Epidermal melanocyte (primary cell): Measurements from ENCODE around the gene POU4F2.
A peak's percentile ranks its signal among the peaks of the same experiment; 100 is the strongest.

Source experiments
- DNase-seq: peaks from one replicate; pipeline ENCODE4 v3.0.0; 2011; ENCODE audit warnings: low spot score; ENCODE audit not compliant: insufficient read length

POU4F2 gene, protein sequence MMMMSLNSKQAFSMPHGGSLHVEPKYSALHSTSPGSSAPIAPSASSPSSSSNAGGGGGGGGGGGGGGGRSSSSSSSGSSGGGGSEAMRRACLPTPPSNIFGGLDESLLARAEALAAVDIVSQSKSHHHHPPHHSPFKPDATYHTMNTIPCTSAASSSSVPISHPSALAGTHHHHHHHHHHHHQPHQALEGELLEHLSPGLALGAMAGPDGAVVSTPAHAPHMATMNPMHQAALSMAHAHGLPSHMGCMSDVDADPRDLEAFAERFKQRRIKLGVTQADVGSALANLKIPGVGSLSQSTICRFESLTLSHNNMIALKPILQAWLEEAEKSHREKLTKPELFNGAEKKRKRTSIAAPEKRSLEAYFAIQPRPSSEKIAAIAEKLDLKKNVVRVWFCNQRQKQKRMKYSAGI

DNA sequence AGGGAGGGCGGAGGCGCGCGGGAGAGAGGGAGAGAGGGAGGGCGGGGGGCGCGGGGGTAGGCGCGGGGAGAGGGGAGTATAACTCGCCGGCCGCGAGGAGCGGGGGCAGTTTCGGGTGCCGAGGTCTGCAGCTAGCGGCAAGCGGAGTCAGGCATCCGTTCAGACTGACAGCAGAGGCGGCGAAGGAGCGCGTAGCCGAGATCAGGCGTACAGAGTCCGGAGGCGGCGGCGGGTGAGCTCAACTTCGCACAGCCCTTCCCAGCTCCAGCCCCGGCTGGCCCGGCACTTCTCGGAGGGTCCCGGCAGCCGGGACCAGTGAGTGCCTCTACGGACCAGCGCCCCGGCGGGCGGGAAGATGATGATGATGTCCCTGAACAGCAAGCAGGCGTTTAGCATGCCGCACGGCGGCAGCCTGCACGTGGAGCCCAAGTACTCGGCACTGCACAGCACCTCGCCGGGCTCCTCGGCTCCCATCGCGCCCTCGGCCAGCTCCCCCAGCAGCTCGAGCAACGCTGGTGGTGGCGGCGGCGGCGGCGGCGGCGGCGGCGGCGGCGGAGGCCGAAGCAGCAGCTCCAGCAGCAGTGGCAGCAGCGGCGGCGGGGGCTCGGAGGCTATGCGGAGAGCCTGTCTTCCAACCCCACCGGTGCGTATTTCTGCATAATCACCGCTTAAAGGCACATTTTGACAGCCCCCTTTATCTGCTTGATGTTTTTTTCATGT, at the start of gene POU4F2:
POU4F2 (plus strand) TSS at position 108 of the 720 bp plus-strand sequence; CDS start at position 356, 248 bp downstream.
- no peak for DNase-seq

DNA sequence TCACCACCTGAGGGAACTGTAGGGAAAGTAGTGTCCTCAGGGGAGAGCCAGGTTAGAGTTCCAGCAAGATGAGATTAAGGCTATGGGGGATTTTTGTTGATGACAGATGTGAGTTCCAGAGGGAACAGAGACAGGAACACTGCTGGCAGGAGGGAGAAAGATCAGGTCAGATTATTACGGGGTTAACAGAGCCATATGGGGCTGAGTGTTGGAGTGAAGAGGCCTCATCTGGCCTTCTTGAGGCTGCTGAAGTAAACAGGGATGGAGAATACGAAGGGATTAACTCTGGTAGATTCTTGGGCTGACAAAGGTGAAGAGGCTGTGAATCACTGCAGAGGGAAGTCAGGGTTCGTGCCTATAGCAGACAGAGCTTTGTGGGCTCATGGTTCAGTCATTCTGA, 47.9 kb upstream of the POU4F2 start:
- no peak for DNase-seq

DNA sequence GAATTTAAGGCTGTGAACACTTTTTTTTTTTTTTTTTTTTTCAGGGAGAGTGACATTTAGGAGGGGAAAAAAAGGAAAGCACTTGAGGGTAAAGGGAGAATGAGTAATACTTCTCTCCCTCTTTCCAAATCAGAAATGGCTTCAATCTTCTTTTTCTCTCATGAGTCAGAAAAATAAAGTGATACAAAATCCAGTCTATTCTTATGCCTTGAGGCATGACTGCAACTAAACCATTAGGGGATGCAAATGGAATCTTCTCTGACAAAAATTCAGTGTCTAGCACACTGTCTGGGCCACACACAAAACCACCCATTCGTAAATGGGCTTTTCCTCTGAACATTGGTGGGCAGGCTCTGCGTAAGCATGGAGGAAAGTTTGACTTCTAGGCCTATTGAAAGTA, 46.7 kb upstream of the POU4F2 start:
- no peak for DNase-seq

DNA sequence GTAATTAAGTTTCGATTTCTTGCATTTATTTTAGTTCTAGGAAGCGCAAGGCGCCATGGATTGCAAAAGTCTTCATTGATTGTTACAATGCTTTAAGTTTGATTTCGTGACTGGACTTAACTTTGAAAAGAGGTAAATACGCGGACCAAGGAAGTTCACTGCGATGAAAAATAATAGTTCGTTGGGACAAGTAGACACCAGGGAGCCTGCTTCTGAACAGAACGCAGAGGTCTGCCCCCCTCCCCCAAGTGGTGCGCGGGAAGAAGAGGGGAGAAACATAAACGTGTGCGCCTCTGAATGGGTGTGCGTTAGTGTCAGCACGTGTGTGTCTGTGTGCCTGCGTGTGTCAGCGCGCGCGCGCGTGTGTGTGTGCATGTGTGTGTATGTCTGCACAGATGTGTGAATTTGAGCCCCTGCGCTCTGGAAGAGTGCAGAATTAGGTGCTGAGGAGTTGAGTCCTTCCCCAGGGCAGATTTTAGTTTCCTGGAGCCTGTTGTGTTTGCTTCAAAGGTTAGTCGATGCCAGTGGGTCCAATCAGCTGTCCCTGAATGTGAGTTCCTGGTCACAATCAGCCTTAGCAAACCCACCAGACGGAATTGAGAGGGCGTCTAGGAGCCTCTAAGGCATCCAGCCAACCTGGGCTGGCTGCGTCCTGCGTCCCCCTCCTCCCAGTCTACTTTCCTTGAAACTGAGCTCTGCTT, 5.8 kb upstream of the POU4F2 start:
- no peak for DNase-seq

DNA sequence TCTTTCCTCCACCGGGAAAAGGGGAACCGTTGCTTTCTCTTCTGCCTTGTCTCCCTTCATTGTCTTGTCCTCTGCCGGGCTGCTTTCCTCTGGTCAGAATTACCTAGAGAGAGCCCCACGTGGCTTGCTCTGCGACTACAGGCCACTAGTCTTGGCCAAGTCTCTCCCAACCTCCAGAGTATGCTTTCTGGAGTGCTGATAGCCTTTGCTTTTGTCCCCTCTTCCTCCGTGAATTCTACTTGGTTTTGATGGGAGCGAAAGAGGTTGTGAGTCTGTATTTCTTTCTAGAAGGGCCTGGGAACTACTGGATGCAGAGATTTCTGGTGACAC, 5.3 kb upstream of the POU4F2 start:
- DNase-seq = no peak

DNA sequence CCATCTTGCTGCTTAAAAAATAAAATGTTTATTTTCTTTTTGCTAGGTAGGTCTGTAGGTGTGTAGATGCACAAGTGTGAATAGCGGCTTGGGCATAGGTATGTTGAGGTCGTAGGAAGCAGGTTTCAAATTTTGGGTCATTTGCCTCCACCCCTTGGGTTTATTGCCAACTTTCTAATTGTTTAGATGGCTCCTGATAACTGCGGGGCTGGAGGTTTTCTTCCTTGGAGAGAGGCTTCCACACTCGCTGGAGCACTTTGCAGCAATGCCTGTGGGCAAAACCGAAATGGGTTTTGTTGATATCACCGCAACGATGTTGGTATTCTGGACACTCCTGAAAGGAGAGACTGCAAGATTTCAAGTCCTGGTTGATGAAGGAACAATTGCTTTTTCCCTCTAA, 3.9 kb upstream of the POU4F2 start:
- no peak for DNase-seq

DNA sequence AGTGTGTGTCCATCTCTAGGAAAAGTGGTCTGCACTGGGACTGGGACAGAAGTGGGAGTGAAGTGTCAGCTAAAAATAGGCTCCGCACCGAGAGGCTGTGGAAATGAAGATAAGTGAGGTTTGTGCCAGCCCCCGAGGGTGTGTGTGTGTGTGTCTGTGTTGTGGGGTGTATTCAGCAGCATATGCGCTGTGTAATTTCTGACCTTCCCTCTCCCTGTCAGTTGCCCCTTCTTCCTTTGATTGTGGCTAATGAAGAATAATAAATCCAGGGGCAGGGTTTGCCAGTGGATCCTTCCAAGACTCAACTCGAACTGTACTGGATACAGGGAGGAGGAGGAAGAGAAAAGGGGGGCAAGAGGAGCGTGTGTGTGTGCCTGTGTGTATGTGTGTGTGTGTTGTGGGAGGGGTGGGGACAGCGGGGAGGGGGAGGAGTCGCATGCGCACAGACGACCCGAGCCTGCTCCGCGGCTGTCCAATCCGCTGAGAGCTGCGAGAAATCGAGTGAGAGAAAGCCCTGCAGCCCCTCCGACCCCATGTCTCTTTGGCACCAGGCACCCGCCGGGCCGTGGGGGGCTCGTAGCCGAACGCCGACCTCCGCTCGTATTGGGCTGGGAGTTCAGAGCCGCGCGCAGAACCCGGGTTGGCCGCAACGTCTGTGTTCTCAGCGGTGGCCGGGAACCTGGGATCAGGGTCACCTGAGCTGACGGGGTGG, 916 bp upstream of the POU4F2 start:
- no peak for DNase-seq

DNA sequence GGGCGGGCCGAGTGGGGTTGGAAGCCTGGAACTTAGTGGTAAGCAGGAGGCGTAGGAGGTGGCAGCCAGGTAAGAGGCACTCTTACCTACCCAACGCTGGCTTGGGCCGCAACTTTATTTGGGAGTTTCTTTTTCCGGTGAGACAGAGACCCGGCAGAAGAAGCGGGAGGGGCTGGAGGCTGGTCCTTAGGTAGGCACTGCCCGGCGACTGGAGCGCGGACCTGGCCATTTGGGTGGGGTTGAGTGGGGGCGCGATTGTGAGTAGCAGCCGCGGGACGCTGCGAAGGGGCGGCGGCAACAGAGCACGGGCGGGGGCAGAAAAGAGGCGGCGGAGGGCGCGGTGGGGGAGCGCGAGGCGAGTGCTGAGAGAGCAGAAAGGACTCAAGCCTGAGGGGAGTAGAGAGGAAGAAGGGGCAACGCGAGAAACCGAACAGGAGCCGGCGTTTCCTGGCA, 334 bp upstream of the POU4F2 start:
- DNase-seq = no peak

DNA sequence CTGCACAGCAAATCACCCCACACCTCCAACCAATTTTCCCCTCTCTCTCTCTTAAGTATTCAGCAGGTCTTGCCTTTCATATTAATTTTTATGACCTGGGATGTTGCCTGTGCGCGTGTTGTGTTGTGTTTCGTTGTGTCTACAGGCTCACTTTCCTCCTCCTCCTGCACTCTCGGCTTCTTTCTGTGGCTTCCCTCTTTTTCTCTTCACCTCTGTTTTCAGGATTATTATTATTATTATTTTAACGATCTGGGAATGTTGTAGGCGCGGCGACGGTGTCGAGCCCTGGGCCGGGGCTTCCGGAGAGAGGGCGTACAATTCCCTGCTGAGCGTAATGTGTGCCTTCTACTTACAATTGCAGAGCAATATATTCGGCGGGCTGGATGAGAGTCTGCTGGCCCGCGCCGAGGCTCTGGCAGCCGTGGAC, 826 bp downstream of the POU4F2 start:
- DNase-seq = no peak

DNA sequence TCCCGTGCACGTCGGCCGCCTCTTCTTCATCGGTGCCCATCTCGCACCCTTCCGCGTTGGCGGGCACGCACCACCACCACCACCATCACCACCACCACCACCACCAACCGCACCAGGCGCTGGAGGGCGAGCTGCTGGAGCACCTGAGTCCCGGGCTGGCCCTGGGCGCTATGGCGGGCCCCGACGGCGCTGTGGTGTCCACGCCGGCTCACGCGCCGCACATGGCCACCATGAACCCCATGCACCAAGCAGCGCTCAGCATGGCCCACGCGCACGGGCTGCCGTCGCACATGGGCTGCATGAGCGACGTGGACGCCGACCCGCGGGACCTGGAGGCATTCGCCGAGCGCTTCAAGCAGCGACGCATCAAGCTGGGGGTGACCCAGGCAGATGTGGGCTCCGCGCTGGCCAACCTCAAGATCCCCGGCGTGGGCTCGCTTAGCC, 1.4 kb downstream of the POU4F2 start:
- no peak for DNase-seq

DNA sequence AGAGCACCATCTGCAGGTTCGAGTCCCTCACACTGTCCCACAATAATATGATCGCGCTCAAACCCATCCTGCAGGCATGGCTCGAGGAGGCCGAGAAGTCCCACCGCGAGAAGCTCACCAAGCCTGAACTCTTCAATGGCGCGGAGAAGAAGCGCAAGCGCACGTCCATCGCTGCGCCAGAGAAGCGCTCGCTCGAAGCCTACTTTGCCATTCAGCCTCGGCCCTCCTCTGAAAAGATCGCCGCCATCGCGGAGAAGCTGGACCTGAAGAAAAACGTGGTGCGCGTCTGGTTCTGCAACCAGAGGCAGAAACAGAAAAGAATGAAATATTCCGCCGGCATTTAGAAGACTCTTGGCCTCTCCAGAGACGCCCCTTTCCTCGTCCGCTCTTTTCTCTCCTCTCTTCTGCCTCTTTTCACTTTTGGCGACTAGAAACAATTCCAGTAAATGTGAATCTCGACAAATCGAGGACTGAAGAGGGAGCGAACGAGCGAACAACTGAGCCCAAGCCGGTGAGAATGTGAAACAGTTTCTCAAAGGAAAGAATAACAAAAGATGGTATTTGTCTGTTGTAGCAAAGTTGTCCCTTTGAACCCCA, 1.9 kb downstream of the POU4F2 start:
- no peak for DNase-seq

DNA sequence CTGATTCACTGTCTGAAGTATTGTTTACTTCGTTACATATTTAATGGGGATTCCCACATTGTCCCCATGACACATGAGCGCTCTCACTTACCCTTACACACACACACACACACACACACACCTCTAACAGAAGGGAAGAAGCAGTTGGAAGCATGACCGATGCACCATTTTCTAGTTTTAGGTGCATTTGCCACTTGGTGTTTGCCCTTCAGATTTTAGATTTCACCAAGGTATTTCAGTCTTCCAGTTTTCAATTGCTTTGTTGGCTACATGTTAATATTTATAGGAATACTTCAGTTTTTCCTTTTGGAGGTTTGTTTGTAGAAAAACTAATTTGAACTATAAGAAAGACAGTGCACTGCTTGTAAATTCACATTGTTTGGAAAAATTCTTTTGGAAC, 3.1 kb downstream of the POU4F2 start:
- DNase-seq = no peak

DNA sequence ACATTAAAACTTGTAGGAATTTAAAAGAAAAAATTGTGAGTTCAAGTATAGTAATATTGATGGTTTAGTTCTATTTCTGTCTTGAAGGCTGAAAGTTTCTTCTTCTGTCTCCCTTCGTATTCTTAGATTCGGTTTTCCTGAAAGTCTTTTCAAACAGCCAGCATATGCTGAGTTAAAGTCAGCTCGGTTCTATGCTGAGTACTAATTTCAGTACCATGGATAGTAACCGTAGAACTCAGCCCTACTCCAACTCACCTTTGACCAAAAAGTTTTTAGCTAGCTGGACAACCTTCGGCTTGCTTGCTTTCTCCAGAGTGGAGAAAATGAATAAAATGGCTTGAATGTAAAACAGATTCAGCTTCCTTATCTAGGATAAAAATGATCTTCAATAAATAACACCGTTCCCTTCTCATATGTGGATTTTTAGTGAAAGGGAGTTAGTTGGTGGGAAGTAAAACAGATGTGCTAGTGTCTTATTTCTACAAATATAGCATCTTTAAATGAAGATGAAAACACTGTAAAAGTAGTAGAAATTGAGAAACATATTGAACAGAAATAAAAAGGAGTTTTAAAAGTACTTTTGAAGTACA, 5.2 kb downstream of the POU4F2 start:
- DNase-seq = peak; percentile 26

DNA sequence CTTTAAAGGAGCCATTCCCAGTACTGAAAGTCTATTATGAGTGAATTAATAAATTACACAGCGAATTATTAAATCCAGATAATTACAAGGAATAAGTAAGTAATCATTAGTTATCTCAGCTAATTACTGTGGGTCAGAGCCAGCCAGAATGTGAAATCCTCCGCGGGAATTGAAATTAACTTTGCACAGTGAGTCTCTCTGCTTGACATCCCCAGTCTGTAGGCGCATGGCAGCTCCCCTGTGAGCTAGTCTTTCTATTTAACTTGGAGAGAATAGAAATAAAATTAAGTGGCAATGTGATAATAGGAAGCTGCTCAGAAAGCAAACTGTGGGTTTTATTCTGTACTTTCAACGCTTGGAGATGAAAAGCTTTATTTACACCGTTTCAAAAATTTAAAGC, 7.2 kb downstream of the POU4F2 start:
- no peak for DNase-seq

DNA sequence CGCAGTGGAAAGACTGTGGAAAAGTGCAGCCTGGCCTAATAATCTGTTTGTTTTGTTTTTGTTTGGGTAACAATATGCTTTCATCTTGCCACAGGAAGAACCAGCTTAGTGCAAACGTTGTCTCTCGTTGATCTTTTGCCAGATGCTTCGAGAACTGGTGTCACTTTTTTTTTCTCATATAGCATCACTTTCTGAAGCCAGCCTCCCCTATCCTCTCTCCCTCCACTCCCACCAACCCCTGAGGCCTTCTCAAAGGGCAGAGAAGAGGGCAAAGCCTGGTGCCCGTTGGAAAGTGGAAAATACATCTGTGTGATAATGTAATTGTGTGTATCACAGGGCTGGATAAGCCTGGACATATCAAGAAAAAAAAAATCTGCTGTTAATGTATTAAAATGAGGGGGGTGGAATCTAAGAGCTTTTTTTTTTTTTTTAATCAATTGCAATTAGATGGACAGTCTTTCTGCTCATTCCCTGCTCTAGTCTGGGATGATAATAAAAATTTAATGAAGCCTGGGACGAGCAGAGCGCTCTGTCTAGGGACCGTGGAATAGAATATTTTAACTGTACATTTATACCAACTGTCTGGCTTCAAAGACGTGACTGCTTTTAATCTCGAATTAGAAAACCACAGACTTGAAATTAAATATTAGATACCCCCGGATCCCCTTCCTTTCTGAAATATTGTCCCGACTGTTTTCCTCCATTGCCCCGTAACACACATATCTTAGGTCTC, 8.1 kb downstream of the POU4F2 start:
- DNase-seq = no peak

DNA sequence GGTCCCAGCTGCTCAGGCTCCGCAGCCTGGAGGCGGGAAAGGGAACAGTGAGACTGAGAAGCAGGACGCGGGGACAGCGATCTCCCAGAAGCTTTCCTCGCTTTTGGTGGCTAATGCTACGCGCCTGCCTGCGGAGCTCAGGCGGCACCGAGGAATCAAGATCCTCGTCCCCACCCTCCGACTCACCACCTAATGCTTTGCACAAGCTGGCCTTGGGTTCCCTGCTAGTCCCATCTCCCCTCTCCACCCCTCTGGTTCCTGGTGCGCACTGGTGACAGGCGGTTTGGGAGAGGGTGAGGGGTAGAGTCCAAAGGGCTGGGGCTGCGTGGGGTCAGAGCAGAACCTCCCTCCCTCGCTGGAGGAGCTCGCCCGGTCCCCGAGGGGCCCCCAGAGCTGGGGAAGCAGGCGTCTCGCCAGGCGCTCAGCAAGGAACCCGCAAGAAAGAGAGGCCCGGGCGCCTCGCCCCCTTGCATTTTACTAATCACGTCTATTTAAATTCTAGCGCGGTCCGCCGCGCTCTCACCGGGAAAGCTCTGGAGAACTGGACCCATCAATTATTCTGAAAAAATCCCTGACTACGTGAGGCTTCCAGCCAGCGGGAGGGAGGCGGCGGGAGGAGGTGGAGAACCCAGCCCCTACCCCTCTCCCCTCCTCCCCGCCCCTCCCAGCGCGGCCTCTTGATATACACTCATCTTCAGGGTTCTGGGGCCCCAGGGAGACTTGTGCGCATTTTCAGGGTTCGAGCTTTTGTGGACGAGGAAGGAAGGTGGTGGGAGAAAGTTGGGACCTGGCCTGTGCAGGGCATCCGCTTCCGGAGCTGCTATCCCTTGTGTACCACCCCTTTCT, 9.1 kb downstream of the POU4F2 start:
- DNase-seq = no peak

DNA sequence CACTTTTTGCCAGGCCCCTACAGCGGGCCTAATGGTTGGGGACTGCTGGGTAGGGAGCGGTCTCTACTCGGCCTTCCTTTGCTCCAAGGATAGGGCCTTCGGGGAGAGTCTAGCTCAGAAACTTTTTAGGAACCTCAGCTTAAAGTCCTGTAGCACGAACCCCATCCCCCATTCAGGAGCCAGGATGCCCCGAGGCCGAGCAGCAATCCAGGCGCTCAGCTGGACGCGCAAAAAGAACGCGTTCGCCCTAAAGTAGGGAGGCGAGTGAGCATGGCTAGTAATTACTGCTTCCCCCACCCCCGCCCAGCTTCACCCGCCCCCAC, 9.7 kb downstream of the POU4F2 start:
- no peak for DNase-seq

DNA sequence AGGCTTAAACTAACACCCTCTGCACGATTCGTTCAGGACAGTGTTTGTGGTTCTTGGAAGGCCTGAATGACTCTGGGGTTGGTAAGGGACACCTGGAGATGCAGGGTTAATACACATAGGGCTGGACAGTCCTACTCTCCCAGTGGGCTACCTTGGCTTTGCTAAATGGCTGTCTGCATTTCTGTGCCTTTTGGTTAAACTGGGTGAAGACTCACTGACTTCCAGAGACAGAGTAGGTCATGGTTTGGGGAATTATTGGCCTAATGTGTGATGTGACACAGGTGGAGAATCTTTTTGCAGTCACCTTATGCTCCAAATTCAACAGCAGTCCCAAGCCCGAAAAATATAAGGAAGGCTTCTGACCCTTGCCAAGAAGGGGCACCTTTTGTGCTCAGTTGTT, 10.5 kb downstream of the POU4F2 start:
- no peak for DNase-seq

DNA sequence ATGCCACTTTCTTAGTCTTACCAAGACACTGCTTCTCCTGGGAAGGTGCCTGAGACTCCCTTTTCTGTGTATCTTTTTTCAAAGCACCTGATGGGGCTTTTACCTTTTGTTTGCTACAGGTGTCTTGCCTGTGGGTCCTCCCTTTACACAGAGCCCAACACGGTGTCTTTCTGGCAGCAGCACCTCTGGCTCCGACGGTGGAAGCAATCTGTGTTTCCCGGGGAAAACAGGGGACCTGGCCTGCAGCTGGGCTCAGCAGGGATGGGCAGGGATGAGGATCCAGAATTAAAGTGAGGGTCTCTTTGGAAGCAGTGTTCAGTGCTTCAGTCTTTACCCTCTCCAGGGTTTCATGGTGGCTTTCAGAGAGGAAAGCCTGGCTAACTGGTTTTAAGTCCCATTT, 11.3 kb downstream of the POU4F2 start:
- DNase-seq = no peak
